CD4-positive, CD25-positive, alpha-beta regulatory T cell (primary cell): ENCODE measurements around the gene PMPCA. TPM values are rescaled to one million over a fixed set of nuclear protein-coding genes. Genes with fewer than 3 reads are reported as not detected.
A peak's percentile ranks its signal among the peaks of the same experiment; 100 is the strongest.

Experiments
- ATAC-seq, 2 donors: fragments of 150-1000 bp; cut with Tn5 transposase; one replicate each; pipeline ENCODE4 v1.10.0; 2021; ENCODE audit warnings: low read depth in 2 of 2, moderate number of reproducible peaks in 2 of 2, moderate library complexity in 1 of 2
- DNase-seq, 3 donors: peaks; one replicate each; pipeline versions ENCODE4 v3.0.0 to v3.0.0-alpha.2; 2012 to 2022; ENCODE audit warnings: mixed read lengths in 1 of 3
- H3K27ac ChIP-seq: one replicate; pipeline ENCODE4 v1.7.0; 2013; ENCODE audit warnings: mild to moderate bottlenecking, low read length; ENCODE audit not compliant: insufficient read depth, poor library complexity, severe bottlenecking
- H3K27me3 ChIP-seq: one replicate; pipeline ENCODE4 v1.7.0; 2013; ENCODE audit warnings: low read length; ENCODE audit not compliant: control insufficient read depth, insufficient read depth
- H3K36me3 ChIP-seq: one replicate; pipeline ENCODE4 v1.7.0; 2013; ENCODE audit warnings: mild to moderate bottlenecking, low read length, moderate library complexity; ENCODE audit not compliant: control insufficient read depth, insufficient read depth
- H3K4me1 ChIP-seq: 2 replicates; pipeline ENCODE4 v1.7.0; 2013; ENCODE audit warnings: mild to moderate bottlenecking, low read length; ENCODE audit not compliant: insufficient read depth, control insufficient read depth, poor library complexity, severe bottlenecking
- H3K4me3 ChIP-seq: one replicate; pipeline ENCODE4 v1.7.0; 2013; ENCODE audit warnings: low read depth, mild to moderate bottlenecking, low read length, moderate library complexity
- H3K9me3 ChIP-seq, 2 experiments: 1 replicate in 1 of 2; 2 replicates in 1 of 2; pipeline ENCODE4 v1.7.0; 2013; ENCODE audit warnings: low read length in 2 of 2, mild to moderate bottlenecking in 1 of 2, moderate library complexity in 1 of 2; ENCODE audit not compliant: control insufficient read depth in 2 of 2
- H3K27ac Mint-ChIP-seq, 3 donors: one replicate each; pipeline ENCODE4 v1.8.0; 2020 to 2022; ENCODE audit warnings: mild to moderate bottlenecking in 3 of 3, mixed read lengths in 3 of 3, moderate library complexity in 2 of 3
- H3K27me3 Mint-ChIP-seq: one replicate; pipeline ENCODE4 v1.8.0; 2022; ENCODE audit warnings: mild to moderate bottlenecking, mixed read lengths
- H3K36me3 Mint-ChIP-seq: one replicate; pipeline ENCODE4 v1.8.0; 2020; ENCODE audit warnings: mixed read lengths
- H3K4me1 Mint-ChIP-seq, 4 donors: one replicate each; pipeline ENCODE4 v1.8.0; 2020 to 2022; ENCODE audit warnings: mixed read lengths in 4 of 4, mild to moderate bottlenecking in 1 of 4
- H3K4me3 Mint-ChIP-seq, 4 donors: one replicate each; pipeline ENCODE4 v1.8.0; 2020 to 2022; ENCODE audit warnings: mild to moderate bottlenecking in 4 of 4, mixed read lengths in 4 of 4, moderate library complexity in 3 of 4
- H3K9me3 Mint-ChIP-seq, 7 donors: one replicate each; pipeline ENCODE4 v1.8.0; 2020 to 2022; ENCODE audit warnings: mixed read lengths in 7 of 7, mild to moderate bottlenecking in 3 of 7, moderate library complexity in 2 of 7
- polyA plus RNA-seq, 4 donors: library from polyadenylated mRNA; unstranded; fragments of 300-500 nt; fragmentation: Illumina TruSeq; gene quantifications; one replicate each; pipeline ENCODE4 v1.2.3, GENCODE V29; 2021
- total RNA-seq: library from RNA; stranded (reverse); gene quantifications from one replicate; pipeline ENCODE4 v1.2.3, GENCODE V29; 2022

Gene PMPCA
- total and polyA plus RNA-seq, 5 donors from 2014 or later, result 36.5 to 86.2 (median 39.2) TPM

GRCh38 chr9:136377341-136378169 lies 32.9 kb upstream of the PMPCA start:
- H3K36me3 ChIP-seq, result peaks cover 1% of the 10 kb centered on the region
- no peak overlapping the region for H3K4me3 ChIP-seq
- no peaks in the 10 kb centered on the region for H3K9me3 ChIP-seq
- Mint-ChIP-seq H3K27ac (no peak overlapping the region), H3K9me3 (no peaks in the 10 kb centered on the region), H3K4me3 (no peak overlapping the region), H3K4me1 (no peaks in the 10 kb centered on the region), H3K27me3 (no peaks in the 10 kb centered on the region), H3K36me3 (no peaks in the 10 kb centered on the region)
- no peak overlapping the region for H3K27ac ChIP-seq
- no peaks in the 10 kb centered on the region for H3K27me3 ChIP-seq
- ATAC-seq, result no peak
- no peak for DNase-seq
- H3K4me1 ChIP-seq, result peaks cover 4% of the 10 kb centered on the region

DNA sequence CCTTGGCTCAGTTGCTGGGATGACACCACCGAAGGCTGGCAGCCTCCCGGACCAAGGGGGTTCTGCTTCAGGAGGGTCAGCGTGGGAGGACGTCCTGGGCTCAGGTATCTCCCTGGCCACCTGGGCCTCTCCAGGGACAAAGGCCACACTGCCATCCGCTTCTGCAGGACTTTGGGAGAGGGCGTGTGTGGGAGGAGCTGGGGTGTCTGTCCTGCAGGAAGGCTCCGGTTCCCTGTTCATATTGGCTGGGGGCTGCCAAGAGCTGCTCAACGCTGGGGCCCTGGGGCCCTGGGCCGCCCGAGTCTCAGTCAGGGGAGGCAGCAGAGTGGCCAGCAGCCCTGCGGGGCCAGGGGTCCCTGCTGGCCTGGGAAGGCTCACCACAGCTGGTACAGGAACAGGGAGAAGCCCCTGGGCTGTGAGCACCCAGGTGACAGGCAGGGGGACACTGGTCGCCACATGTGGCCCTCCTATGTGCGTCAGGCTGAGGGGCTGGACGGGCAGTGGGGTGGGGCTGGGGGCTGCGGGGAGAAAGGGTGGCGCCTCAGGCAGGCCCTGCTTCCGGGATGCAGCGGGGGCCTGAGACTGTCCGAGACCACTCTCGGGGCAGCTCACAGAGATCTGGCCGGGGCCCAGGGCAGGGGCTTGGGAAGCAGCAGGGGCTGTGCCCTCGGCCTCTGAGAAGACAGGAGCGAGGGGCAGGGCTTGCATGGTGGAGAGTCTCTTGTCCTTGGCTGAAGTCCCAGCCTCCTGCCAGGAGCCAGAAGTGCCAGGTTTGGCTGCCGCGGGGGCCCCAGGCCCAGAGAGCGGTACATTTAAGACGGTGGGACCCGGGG lies 32.1 kb upstream of the PMPCA start:
- H3K36me3 ChIP-seq, result peaks cover 5% of the 10 kb centered on the region
- no peak for ATAC-seq
- H3K4me1 ChIP-seq, result no peaks in the 10 kb centered on the region
- no peaks in the 10 kb centered on the region for H3K27me3 ChIP-seq
- Mint-ChIP-seq H3K27me3 (no peaks in the 10 kb centered on the region), H3K27ac (no peak overlapping the region), H3K4me3 (no peak overlapping the region), H3K4me1 (no peaks in the 10 kb centered on the region), H3K9me3 (no peaks in the 10 kb centered on the region), H3K36me3 (no peaks in the 10 kb centered on the region)
- no peak for DNase-seq
- no peaks in the 10 kb centered on the region for H3K9me3 ChIP-seq
- H3K4me3 ChIP-seq, result no peak overlapping the region
- H3K27ac ChIP-seq, result no peak overlapping the region

DNA sequence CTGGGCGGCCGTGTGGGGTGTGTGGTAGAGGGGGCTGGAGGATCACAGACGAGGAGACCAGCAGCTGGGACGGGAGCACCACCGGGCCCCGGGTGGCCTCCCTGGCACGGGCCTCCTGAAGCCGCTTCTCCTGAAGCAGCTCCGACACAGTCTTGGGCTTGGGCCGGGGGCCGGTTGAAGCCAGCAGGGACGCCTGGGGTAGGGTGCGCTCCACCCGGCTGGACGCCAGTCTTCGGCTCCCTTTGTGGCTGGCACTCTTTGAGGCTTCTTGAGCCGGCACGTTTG lies 31.5 kb upstream of the PMPCA start:
- Histone ChIP-seq H3K4me1 (no peaks in the 10 kb centered on the region), H3K27me3 (no peaks in the 10 kb centered on the region), H3K9me3 (no peaks in the 10 kb centered on the region), H3K4me3 (no peak overlapping the region), H3K36me3 (peaks cover 5% of the 10 kb centered on the region), H3K27ac (no peak overlapping the region)
- Mint-ChIP-seq H3K4me3 (no peak overlapping the region), H3K27ac (no peak overlapping the region), H3K36me3 (peaks cover 2% of the 10 kb centered on the region), H3K9me3 (no peaks in the 10 kb centered on the region), H3K4me1 (no peaks in the 10 kb centered on the region), H3K27me3 (no peaks in the 10 kb centered on the region)
- DNase-seq (no peak), ATAC-seq (peak in 1 of 2 donors; percentile 13)

- ATAC-seq (no peak), DNase-seq (no peak)
- Mint-ChIP-seq H3K27me3 (no peaks in the 10 kb centered on the region), H3K4me3 (no peak overlapping the region), H3K36me3 (peaks cover 6% of the 10 kb centered on the region), H3K9me3 (no peaks in the 10 kb centered on the region), H3K27ac (no peak overlapping the region), H3K4me1 (peaks cover 0 to 4% (median 2%) of the 10 kb centered on the region in 4 donors)
- H3K4me3 ChIP-seq, result no peak overlapping the region
- no peaks in the 10 kb centered on the region for H3K9me3 ChIP-seq
- no peaks in the 10 kb centered on the region for H3K27me3 ChIP-seq
- H3K36me3 ChIP-seq, result peaks cover 5% of the 10 kb centered on the region
- H3K4me1 ChIP-seq, result peaks cover 2% of the 10 kb centered on the region
- no peak overlapping the region for H3K27ac ChIP-seq
Measured at GRCh38 chr9:136379401-136379800, 31.1 kb upstream of the PMPCA start.

DNA sequence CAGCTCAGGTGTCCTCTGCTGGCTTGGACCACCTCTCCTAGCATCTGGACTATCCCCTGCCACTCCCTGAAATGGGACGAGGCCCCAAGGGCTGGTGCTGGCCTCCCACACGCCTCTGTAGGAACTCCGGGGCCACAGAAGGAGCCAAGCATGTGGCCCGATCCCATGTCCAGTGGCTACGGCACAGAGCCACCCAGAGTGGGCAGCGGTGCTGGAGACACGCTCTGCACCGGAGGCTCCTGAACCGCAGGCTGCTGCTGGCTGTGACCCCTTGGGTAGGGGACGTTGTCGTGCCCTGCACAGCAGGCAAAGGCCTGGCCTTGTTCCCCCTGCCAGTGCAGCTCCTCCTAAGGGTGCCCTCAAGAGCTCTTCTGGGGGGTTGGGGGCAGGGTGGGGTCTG lies 30.6 kb upstream of the PMPCA start:
- H3K4me1 Mint-ChIP-seq, result peaks cover 3 to 9% (median 6%) of the 10 kb centered on the region in 4 donors
- Histone ChIP-seq H3K36me3 (peaks cover 5% of the 10 kb centered on the region), H3K4me3 (no peak overlapping the region), H3K9me3 (no peaks in the 10 kb centered on the region), H3K4me1 (peaks cover 6% of the 10 kb centered on the region), H3K27me3 (no peaks in the 10 kb centered on the region), H3K27ac (no peak overlapping the region)
- DNase-seq (no peak), ATAC-seq (no peak)
- H3K27me3 Mint-ChIP-seq, result no peaks in the 10 kb centered on the region
- no peak overlapping the region for H3K27ac Mint-ChIP-seq
- H3K36me3 Mint-ChIP-seq, result peaks cover 10% of the 10 kb centered on the region
- no peak overlapping the region for H3K4me3 Mint-ChIP-seq
- no peaks in the 10 kb centered on the region for H3K9me3 Mint-ChIP-seq

DNA sequence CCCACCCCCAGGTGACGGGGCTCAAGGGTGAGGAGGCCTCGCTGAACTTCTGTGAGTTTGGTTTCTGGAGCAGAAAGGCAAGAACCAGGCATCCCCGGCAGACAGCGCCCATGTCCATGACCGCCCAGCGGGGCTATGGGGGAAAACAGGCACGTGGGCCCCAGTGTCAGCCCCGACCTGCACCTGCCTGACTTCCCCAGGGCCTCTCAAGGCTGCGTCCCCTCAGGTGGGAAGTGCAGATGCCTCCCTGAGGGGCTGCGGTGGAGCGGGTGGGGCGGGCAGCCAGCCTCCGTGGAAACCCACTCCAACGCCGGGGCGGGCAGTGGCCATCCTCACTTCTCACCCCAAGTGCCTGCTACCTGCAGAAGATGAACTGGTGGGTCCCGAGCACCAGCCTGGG lies 30.1 kb upstream of the PMPCA start:
- H3K27ac Mint-ChIP-seq, result no peak overlapping the region
- no peaks in the 10 kb centered on the region for H3K9me3 Mint-ChIP-seq

GRCh38 chr9:136381311-136381710 lies 29.1 kb upstream of the PMPCA start:
- Mint-ChIP-seq H3K4me1 (peaks cover 4 to 22% (median 17%) of the 10 kb centered on the region in 4 donors), H3K27me3 (no peaks in the 10 kb centered on the region), H3K9me3 (no peaks in the 10 kb centered on the region), H3K4me3 (no peak overlapping the region), H3K27ac (no peak overlapping the region), H3K36me3 (peaks cover 19% of the 10 kb centered on the region)
- H3K9me3 ChIP-seq, result no peaks in the 10 kb centered on the region
- ATAC-seq, result no peak
- H3K36me3 ChIP-seq, result peaks cover 7% of the 10 kb centered on the region
- H3K27ac ChIP-seq, result no peak overlapping the region
- H3K4me3 ChIP-seq, result no peak overlapping the region
- peaks cover 18% of the 10 kb centered on the region for H3K4me1 ChIP-seq
- no peaks in the 10 kb centered on the region for H3K27me3 ChIP-seq
- DNase-seq, result no peak

More for the DNA sequence above, 30.1 kb upstream of the PMPCA start:
- Mint-ChIP-seq H3K36me3 (peaks cover 13% of the 10 kb centered on the region), H3K4me1 (peaks cover 4 to 14% (median 10%) of the 10 kb centered on the region in 4 donors), H3K4me3 (no peak overlapping the region), H3K27me3 (no peaks in the 10 kb centered on the region)
- Histone ChIP-seq H3K4me3 (no peak overlapping the region), H3K36me3 (peaks cover 5% of the 10 kb centered on the region), H3K9me3 (no peaks in the 10 kb centered on the region), H3K27ac (no peak overlapping the region), H3K27me3 (no peaks in the 10 kb centered on the region), H3K4me1 (peaks cover 11% of the 10 kb centered on the region)
- ATAC-seq (no peak), DNase-seq (no peak)
